Mammary epithelial cell (primary cell): ENCODE data around the gene COPG1.

Source experiments
- EZH2 ChIP-seq: IDR thresholded peaks from 2 replicates; pipeline ENCODE4 v1.6.1; 2012; ENCODE audit warnings: low read length, inconsistent platforms, borderline replicate concordance
- TF ChIP-seq, protein P1 (sequence below), 2 donors: IDR thresholded peaks in 1 of 2; conservative IDR thresholded peaks in 1 of 2; 2 replicates each; pipeline ENCODE4 v1.5.1; 2011 to 2012; ENCODE audit warnings: inconsistent platforms in 2 of 2, low read length in 2 of 2, mild to moderate bottlenecking in 2 of 2, control low read depth in 1 of 2, low read depth in 1 of 2; ENCODE audit not compliant: insufficient read depth in 1 of 2; ENCODE audit errors: extremely low read depth in 1 of 2

DNA sequence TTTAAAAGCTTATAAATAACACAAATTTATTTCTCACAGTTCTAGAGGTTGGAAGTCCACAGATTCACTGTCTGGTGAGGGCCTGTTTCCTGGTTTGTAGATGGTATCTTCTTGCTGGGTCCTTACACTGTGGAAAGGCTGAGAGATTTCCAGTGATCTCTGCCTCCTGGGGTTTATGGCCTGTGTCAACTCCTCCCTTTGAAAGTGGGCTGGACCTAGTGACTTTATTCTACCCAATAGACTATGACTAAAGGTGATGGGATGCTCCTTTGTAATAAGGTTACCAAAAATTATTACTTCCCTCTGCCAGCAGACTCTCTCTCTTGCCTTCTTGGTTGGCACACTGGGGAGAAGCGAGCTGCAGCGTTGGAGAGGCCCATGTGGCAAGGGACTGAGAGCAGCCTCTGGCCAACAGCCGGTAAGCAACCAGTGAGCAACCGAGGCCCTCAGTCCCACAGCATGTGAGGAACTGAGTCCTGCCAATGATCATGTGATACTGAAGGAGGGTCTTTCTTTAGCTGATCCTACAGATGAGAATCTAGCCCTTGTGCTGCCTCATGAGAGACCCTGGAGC, 14.0 kb upstream of the COPG1 start:
- TF ChIP-seq EZH2, result no peak
- TF ChIP-seq, protein P1, sequence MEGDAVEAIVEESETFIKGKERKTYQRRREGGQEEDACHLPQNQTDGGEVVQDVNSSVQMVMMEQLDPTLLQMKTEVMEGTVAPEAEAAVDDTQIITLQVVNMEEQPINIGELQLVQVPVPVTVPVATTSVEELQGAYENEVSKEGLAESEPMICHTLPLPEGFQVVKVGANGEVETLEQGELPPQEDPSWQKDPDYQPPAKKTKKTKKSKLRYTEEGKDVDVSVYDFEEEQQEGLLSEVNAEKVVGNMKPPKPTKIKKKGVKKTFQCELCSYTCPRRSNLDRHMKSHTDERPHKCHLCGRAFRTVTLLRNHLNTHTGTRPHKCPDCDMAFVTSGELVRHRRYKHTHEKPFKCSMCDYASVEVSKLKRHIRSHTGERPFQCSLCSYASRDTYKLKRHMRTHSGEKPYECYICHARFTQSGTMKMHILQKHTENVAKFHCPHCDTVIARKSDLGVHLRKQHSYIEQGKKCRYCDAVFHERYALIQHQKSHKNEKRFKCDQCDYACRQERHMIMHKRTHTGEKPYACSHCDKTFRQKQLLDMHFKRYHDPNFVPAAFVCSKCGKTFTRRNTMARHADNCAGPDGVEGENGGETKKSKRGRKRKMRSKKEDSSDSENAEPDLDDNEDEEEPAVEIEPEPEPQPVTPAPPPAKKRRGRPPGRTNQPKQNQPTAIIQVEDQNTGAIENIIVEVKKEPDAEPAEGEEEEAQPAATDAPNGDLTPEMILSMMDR (conservative IDR thresholded peaks at IDR 0.05 in 1 of 2, IDR thresholded peaks at IDR 0.05 in 1 of 2; ENCODE audit: extremely low read depth in 1 of 2, insufficient read depth in 1 of 2, low read depth in 1 of 2, low read length in 2 of 2), result no peak
